HepG2 (cell line): Measurements from ENCODE around the gene TGFBI. TPM values are rescaled to one million over a fixed set of nuclear protein-coding genes. Genes with fewer than 3 reads are reported as not detected.

Experiments
- ATAC-seq: fragments of 200-7000 bp; cut with Tn5 transposase; 3 replicates; pipeline ENCODE4 v1.9.1; 2020; ENCODE audit warnings: mild to moderate bottlenecking, moderate library complexity
- BruUV-seq: library from RNA; stranded (reverse); fragments of 400-500 nt; replicated peaks from 2 replicates; lab custom pipeline; 2021; lab: Mats Ljungman, UMichigan
- CTCF ChIA-PET: fragments of 300-600 bp; formaldehyde crosslinking; extraction: SDS; loops from one replicate; lab custom pipeline; 2021; ENCODE audit warnings: low total read pairs, inconsistent platforms, low intra/inter-chr PET ratio; lab: Yijun Ruan, JAX
- POLR2A ChIA-PET: fragments of 350-600 bp; sonication (Branson Sonifier 250); formaldehyde crosslinking; loops from one replicate; lab custom pipeline; 2020; ENCODE audit warnings: antibody characterized with exemption, inconsistent platforms; lab: Yijun Ruan, JAX
- DNase-seq: peaks from one replicate; pipeline ENCODE4 v3.0.0-alpha.2; 2015; ENCODE audit warnings: low spot score
- FAIRE-seq: peaks from 3 replicates; lab custom pipeline; 2011; peaks lifted over from hg19 to GRCh38; lab: Jason Lieb, UNC
- H2AFZ ChIP-seq: one replicate; pipeline ENCODE4 v1.6.1; 2011; ENCODE audit warnings: low read length, inconsistent platforms
- H3K27ac ChIP-seq: fragments of 300-600 bp; 3 replicates; pipeline ENCODE4 v1.8.0; 2011; ENCODE audit warnings: mixed run types, mild to moderate bottlenecking, mixed read lengths, low read length, inconsistent platforms; ENCODE audit not compliant: insufficient read depth; ENCODE audit errors: extremely low read length
- H3K27me3 ChIP-seq, 2 experiments: fragments of 200-600 bp in 1 of 2; 2 replicates in 1 of 2; 3 replicates in 1 of 2; pipeline versions ENCODE4 v1.6.0 to v1.8.0; 2011; ENCODE audit warnings: low read length in 2 of 2, mild to moderate bottlenecking in 2 of 2, moderate library complexity in 2 of 2, inconsistent platforms in 1 of 2; ENCODE audit not compliant: insufficient read depth in 2 of 2, control insufficient read depth in 1 of 2
- H3K36me3 ChIP-seq, 2 experiments: fragments of 200-600 bp in 1 of 2; replicated peaks in 1 of 2; 2 replicates in 1 of 2; 3 replicates in 1 of 2; pipeline versions ENCODE4 v1.5.1 to v1.8.0; 2011; ENCODE audit warnings: low read length in 2 of 2, inconsistent platforms in 1 of 2; ENCODE audit not compliant: insufficient read depth in 2 of 2, control insufficient read depth in 1 of 2
- H3K4me1 ChIP-seq: 2 replicates; pipeline ENCODE4 v1.5.1; 2012; ENCODE audit warnings: low read length, inconsistent platforms; ENCODE audit not compliant: insufficient read depth
- H3K4me2 ChIP-seq: 2 replicates; pipeline ENCODE4 v1.6.0; 2011; ENCODE audit warnings: low read depth, low read length, inconsistent platforms
- H3K4me3 ChIP-seq, 3 experiments: fragments of 200-600 bp in 1 of 3; sonication (generic), shearing (Covaris generic) in 1 of 3; replicated peaks in 1 of 3; 2 replicates each; pipeline ENCODE4 v1.5.1; 2011 to 2016; ENCODE audit warnings: low read length in 3 of 3, inconsistent platforms in 2 of 3, low read depth in 2 of 3, mild to moderate bottlenecking in 2 of 3, control low read depth in 1 of 3, mixed read lengths in 1 of 3; ENCODE audit not compliant: insufficient read depth in 1 of 3
- H3K79me2 ChIP-seq: one replicate; pipeline ENCODE4 v1.6.1; 2011; ENCODE audit warnings: low read length, inconsistent platforms; ENCODE audit not compliant: insufficient read depth
- H3K9ac ChIP-seq: 2 replicates; pipeline ENCODE4 v1.6.0; 2011; ENCODE audit warnings: mild to moderate bottlenecking, low read depth, low read length, inconsistent platforms; ENCODE audit not compliant: insufficient read depth
- H3K9me3 ChIP-seq: 2 replicates; pipeline ENCODE4 v1.5.1; 2012; ENCODE audit warnings: mild to moderate bottlenecking, low read length
- H4K20me1 ChIP-seq: 2 replicates; pipeline ENCODE4 v1.6.0; 2011; ENCODE audit warnings: inconsistent platforms, mild to moderate bottlenecking, low read length, moderate library complexity; ENCODE audit not compliant: insufficient read depth
- FOXP4 ChIP-seq: sonication (generic); formaldehyde crosslinking; IDR thresholded peaks from 2 replicates; pipeline ENCODE4 v1.4.0; 2020; ENCODE audit warnings: missing genetic modification reagents
- NR2F1 ChIP-seq, 2 experiments: fragments of 450-650 bp in 1 of 2; formaldehyde crosslinking in 1 of 2; IDR thresholded peaks; 2 replicates each; pipeline versions ENCODE4 v1.5.0 to v1.6.1; 2016 to 2020; ENCODE audit warnings: mild to moderate bottlenecking in 1 of 2, missing compliant biosample characterization in 1 of 2, missing genetic modification reagents in 1 of 2, moderate library complexity in 1 of 2
- TCF12 ChIP-seq, 2 experiments: fragments of 450-650 bp in 1 of 2; sonication (generic) in 1 of 2; formaldehyde crosslinking in 1 of 2; IDR thresholded peaks; 2 replicates each; pipeline versions ENCODE4 v1.6.1 to v1.8.0; 2017 to 2022; ENCODE audit warnings: antibody characterized with exemption in 1 of 2, mild to moderate bottlenecking in 1 of 2, missing genetic modification reagents in 1 of 2, moderate library complexity in 1 of 2
- ZNF292 ChIP-seq: sonication (generic); formaldehyde crosslinking; IDR thresholded peaks from 2 replicates; pipeline ENCODE4 v1.8.1; 2022; ENCODE audit warnings: mild to moderate bottlenecking, low read depth, missing genetic modification reagents, borderline replicate concordance
- WGBS: methylation state at CpG from one replicate; pipeline ENCODE4 v1.1.6; 2017; ENCODE audit warnings: low lambda C conversion rate; 5-methylcytosine and 5-hydroxymethylcytosine counted together
- in situ Hi-C: cut with HindIII; loops from 2 replicates; pipeline ENCODE4 v1.10.0; 2017; ENCODE audit warnings: low pct_unique_long_range_greater_than_20kb; ENCODE audit not compliant: extremely low pct_ligation_motif_present
- intact Hi-C: fragments of 100-400 bp; cut with micrococcal nuclease; formaldehyde crosslinking; loops from one replicate; pipeline ENCODE4 v1.10.0; 2022; ENCODE audit not compliant: unreplicated experiment
- polyA plus RNA-seq, 8 experiments: library from polyadenylated mRNA; depleted of rRNA in 3 of 8; stranded (reverse) in 7 of 8; unstranded in 1 of 8; fragments of >200 nt; fragmentation: Illumina TruSeq in 4 of 8; extraction: Trizol in 4 of 8; gene quantifications; 2 replicates each; pipeline versions ENCODE4 v1.2.1 to v1.2.3, GENCODE V29; 2011 to 2016; ENCODE audit warnings: low read depth in 4 of 8, missing spikeins in 1 of 8, mixed read lengths in 1 of 8; ENCODE audit not compliant: insufficient read depth in 1 of 8
- total RNA-seq, 5 experiments: library from RNA; depleted of rRNA; stranded (reverse); fragments of >200 nt; fragmentation: Illumina TruSeq; extraction: Trizol; gene quantifications; 2 replicates each; pipeline ENCODE4 v1.2.3, GENCODE V29; 2016; ENCODE audit warnings: low read depth in 1 of 5
- TF ChIP-seq, protein P1 (sequence below): sonication (generic); formaldehyde crosslinking; IDR thresholded peaks from 2 replicates; pipeline ENCODE4 v1.5.0; 2020; ENCODE audit warnings: mild to moderate bottlenecking, missing genetic modification reagents, borderline replicate concordance

TGFBI gene
- total and polyA plus RNA-seq, 2 of the 13 experiments (the other 11 are each of a cell fraction or from before 2014, with no cell fraction given): 275 to 457 TPM

DNA sequence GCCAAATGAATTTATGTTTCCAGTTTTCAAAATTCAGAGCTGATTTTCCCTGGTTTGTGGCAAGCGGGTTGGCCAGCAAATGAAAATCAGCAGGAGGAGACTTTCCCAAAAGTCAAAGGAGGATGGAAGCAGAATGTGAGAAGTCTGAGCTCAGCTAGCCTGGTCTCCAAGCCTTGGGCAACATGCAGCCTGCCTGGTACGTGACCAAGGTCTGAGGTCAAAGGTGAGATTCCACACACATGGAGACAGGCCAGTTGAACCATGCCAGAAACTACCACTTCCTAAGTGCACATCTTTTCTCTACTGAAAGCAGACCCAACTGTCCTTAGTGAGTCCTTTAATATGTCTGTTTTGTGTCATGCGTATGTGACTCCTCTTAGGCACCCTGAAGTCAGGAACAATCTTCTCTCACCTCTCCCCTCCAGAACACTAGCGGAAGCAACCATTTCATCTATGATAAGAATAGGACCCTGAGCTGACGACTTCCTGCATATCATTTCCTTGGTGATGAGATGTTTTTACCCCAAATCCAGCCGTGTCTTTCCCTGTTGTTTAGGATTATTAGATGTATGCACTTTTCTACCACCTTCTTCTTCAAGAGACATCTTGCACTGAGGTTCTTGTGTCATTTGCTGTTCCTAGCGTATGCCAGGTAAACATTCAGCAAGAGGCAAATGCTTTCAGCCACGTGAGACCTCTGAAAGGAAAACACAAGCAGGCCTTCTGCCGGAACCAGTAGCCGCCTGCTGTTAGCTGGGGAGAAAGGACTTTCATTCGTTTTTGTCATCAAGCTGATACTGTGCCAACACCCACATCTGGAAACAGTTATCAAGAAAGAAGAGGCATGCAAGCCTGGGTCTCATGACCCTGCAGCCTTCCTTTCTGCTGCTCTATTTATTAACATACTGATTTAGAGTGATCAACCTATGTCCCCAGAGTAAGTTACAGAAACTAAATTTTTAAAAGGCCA is 9.7 kb upstream of the TGFBI start:
- POLR2A ChIA-PET: interaction anchor here (1.0 to 2.3 kb wide), 3 partner anchors 10 to 47 kb away, joined by 5 to 11 read pairs (median 6); partner anchors contain the start of gene TGFBI
- CTCF ChIA-PET: no interaction called here
- H3K27me3 ChIP-seq: no peaks in the 10 kb centered on the region
- peak in 1 of 2 experiments; percentile 64; a peak in 2 of 4 replicates for TF ChIP-seq NR2F1 (CRISPR knock-in tag; IDR thresholded peaks at IDR 0.05)
- TF ChIP-seq, protein P1, sequence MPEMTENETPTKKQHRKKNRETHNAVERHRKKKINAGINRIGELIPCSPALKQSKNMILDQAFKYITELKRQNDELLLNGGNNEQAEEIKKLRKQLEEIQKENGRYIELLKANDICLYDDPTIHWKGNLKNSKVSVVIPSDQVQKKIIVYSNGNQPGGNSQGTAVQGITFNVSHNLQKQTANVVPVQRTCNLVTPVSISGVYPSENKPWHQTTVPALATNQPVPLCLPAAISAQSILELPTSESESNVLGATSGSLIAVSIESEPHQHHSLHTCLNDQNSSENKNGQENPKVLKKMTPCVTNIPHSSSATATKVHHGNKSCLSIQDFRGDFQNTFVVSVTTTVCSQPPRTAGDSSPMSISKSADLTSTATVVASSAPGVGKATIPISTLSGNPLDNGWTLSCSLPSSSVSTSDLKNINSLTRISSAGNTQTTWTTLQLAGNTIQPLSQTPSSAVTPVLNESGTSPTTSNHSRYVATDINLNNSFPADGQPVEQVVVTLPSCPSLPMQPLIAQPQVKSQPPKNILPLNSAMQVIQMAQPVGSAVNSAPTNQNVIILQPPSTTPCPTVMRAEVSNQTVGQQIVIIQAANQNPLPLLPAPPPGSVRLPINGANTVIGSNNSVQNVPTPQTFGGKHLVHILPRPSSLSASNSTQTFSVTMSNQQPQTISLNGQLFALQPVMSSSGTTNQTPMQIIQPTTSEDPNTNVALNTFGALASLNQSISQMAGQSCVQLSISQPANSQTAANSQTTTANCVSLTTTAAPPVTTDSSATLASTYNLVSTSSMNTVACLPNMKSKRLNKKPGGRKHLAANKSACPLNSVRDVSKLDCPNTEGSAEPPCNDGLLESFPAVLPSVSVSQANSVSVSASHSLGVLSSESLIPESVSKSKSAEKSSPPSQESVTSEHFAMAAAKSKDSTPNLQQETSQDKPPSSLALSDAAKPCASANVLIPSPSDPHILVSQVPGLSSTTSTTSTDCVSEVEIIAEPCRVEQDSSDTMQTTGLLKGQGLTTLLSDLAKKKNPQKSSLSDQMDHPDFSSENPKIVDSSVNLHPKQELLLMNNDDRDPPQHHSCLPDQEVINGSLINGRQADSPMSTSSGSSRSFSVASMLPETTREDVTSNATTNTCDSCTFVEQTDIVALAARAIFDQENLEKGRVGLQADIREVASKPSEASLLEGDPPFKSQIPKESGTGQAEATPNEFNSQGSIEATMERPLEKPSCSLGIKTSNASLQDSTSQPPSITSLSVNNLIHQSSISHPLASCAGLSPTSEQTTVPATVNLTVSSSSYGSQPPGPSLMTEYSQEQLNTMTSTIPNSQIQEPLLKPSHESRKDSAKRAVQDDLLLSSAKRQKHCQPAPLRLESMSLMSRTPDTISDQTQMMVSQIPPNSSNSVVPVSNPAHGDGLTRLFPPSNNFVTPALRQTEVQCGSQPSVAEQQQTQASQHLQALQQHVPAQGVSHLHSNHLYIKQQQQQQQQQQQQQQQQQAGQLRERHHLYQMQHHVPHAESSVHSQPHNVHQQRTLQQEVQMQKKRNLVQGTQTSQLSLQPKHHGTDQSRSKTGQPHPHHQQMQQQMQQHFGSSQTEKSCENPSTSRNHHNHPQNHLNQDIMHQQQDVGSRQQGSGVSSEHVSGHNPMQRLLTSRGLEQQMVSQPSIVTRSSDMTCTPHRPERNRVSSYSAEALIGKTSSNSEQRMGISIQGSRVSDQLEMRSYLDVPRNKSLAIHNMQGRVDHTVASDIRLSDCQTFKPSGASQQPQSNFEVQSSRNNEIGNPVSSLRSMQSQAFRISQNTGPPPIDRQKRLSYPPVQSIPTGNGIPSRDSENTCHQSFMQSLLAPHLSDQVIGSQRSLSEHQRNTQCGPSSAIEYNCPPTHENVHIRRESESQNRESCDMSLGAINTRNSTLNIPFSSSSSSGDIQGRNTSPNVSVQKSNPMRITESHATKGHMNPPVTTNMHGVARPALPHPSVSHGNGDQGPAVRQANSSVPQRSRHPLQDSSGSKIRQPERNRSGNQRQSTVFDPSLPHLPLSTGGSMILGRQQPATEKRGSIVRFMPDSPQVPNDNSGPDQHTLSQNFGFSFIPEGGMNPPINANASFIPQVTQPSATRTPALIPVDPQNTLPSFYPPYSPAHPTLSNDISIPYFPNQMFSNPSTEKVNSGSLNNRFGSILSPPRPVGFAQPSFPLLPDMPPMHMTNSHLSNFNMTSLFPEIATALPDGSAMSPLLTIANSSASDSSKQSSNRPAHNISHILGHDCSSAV (CRISPR knock-in tag): no peak
- peak; percentile 37; the same call in 1 of the 2 replicates for TF ChIP-seq ZNF292 (CRISPR knock-in tag)
- no peak for TF ChIP-seq FOXP4 (CRISPR knock-in tag)
- no peak for TF ChIP-seq TCF12 (IDR thresholded peaks at IDR 0.05)
- 0 out of 2 replicates have a peak, but pooled peaks have one; percentile 35 for TF ChIP-seq TCF12 (CRISPR knock-in tag; IDR thresholded peaks at IDR 0.05)

More for the DNA sequence above, 9.7 kb upstream of the TGFBI start:
- FAIRE-seq: peak; percentile 42
- Histone ChIP-seq H2AFZ (peak overlapping the region; percentile 23), H3K79me2 (no peaks in the 10 kb centered on the region), H3K4me1 (peaks cover 33% of the 10 kb centered on the region), H3K4me3 (no peak overlapping the region), H4K20me1 (no peaks in the 10 kb centered on the region), H3K4me2 (no peak overlapping the region), H3K27ac (no peak overlapping the region), H3K9ac (no peak overlapping the region; the same call in 1 of the 2 replicates), H3K36me3 (no peaks in the 10 kb centered on the region), H3K9me3 (no peaks in the 10 kb centered on the region)
- ATAC-seq: peak; percentile 86
- 75% methylated on average over 11 of the region's 11 CpGs for WGBS
- intact Hi-C loops (no loop called here), in situ Hi-C loops (no loop called here)
- no TSS peak for BruUV-seq
- DNase-seq: peak; percentile 37
